Lower leg skin (tissue), 3 donors: ENCODE data around the gene SRPRB.

Experiments used
- POLR2A ChIP-seq, 2 donors: fragments of 450-650 bp; IDR thresholded peaks; one replicate each; pipeline ENCODE4 v1.6.1; 2016 to 2017; ENCODE audit warnings: antibody characterized with exemption in 2 of 2, mild to moderate bottlenecking in 1 of 2, moderate library complexity in 1 of 2
- TF ChIP-seq, protein P1 (sequence below), 3 donors: fragments of 450-650 bp; IDR thresholded peaks; one replicate each; pipeline ENCODE4 v1.5.1; 2016; ENCODE audit warnings: antibody characterized with exemption in 3 of 3, mild to moderate bottlenecking in 3 of 3, moderate library complexity in 2 of 3

DNA sequence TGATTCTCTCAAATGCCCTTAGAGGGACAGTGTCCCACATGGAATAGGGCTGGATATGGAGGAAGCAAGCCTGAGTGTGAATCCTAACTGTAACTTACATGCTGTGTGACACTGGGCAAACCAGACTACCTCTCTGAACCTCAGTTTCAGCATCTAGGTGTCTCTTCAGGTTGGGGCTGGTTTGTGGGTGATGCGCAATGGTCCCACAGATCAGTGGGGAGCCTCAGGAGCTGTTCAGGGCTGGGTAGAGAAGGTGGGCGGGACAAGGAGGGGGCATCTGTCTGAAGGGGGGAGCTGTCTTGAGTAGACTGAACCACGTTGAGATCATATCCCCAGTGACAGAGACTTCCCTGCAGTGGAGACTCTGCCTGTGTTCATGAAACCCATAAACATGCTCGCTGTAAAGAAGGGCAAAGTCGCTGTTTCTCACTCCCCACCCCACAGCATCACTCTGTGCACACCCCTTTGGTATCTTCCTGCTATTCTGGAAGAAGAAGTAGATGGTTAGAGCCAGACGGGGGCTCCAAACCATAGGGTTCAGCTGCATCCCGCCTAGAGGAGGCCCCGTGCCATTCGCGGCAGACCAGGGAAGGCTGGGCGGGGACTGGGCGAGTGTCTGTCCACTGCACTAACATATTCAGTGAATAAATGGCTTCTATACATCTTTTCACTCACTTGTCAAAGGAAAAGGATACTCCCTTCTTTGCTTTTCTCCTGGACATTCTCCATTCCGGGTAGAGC, 28.4 kb downstream of the SRPRB start:
- TF ChIP-seq, protein P1, sequence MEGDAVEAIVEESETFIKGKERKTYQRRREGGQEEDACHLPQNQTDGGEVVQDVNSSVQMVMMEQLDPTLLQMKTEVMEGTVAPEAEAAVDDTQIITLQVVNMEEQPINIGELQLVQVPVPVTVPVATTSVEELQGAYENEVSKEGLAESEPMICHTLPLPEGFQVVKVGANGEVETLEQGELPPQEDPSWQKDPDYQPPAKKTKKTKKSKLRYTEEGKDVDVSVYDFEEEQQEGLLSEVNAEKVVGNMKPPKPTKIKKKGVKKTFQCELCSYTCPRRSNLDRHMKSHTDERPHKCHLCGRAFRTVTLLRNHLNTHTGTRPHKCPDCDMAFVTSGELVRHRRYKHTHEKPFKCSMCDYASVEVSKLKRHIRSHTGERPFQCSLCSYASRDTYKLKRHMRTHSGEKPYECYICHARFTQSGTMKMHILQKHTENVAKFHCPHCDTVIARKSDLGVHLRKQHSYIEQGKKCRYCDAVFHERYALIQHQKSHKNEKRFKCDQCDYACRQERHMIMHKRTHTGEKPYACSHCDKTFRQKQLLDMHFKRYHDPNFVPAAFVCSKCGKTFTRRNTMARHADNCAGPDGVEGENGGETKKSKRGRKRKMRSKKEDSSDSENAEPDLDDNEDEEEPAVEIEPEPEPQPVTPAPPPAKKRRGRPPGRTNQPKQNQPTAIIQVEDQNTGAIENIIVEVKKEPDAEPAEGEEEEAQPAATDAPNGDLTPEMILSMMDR (IDR thresholded peaks at IDR 0.05): no peak
- TF ChIP-seq POLR2A (IDR thresholded peaks at IDR 0.05): no peak
